Fibroblast of lung (primary cell): ENCODE data around the gene PPP1R7.

Experiments used
- CTCF ChIP-seq, 2 donors: IDR thresholded peaks in 1 of 2; conservative IDR thresholded peaks in 1 of 2; 1 replicate in 1 of 2; 2 replicates in 1 of 2; pipeline ENCODE4 v1.5.1; 2011 to 2012; ENCODE audit warnings: low read length in 2 of 2, control low read depth in 1 of 2, inconsistent platforms in 1 of 2, low read depth in 1 of 2, mild to moderate bottlenecking in 1 of 2
- EZH2 ChIP-seq: IDR thresholded peaks from 2 replicates; pipeline ENCODE4 v1.5.1; 2012; ENCODE audit warnings: low read length, control low read depth, mild to moderate bottlenecking; ENCODE audit errors: missing control alignments

DNA sequence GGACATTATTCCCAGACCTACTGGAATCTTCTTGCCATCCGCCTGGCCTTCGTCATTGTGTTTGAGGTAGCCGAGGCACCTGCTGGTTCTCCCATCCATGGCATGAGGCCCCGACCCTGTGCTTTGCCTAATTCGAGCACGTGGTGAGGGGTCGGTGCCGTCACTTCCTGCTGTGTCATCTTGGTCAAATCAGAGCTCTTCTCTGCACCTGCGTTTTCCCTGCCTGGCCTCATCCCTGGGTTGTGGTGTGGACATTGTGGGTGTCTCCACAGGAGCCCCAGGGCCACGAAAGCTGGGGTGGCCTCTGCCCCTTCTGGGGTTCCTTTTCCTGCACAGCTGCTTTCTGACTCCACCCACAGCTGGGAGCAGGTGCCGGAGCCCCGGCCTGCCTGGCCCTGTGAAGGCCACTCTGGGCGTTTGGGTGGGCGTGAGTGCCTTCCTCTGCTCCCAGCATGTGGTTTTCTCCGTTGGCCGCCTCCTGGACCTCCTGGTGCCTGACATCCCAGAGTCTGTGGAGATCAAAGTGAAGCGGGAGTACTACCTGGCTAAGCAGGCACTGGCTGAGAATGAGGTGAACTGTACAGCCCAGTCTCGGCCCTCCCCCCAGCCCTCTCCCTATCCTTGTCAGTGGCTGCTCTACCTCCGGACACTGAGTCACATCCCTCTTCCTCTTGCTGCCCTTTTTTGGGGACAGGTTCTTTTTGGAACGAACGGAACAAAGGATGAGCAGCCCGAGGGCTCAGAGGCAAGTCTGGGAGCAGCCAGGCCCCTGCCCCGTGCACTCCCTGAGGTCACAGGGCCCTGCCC, 73.1 kb downstream of the PPP1R7 start:
- no peak for TF ChIP-seq CTCF (conservative IDR thresholded peaks at IDR 0.05 in 1 of 2, IDR thresholded peaks at IDR 0.05 in 1 of 2; ENCODE audit: low read depth in 1 of 2, low read length in 2 of 2)
- TF ChIP-seq EZH2: no peak
